ENCODE data around the gene DNAJA3. TPM values are rescaled to one million over a fixed set of nuclear protein-coding genes. Genes with fewer than 3 reads are reported as not detected.

The DNAJA3 gene
- total RNA-seq, 1 experiment from 2014 or later: 93.3 TPM

GRCh38 chr16:4472880-4473279 lies 47.2 kb downstream of the DNAJA3 start:
- peaks cover 48% of the 10 kb centered on the region for H3K79me2 ChIP-seq (ENCODE audit: insufficient read depth, low read length)
- ATAC-seq (no peak), DNase-seq (ENCODE audit: low read depth, low spot score) (no peak)
- ChIA-PET CTCF (no interaction called here), RAD21 (ENCODE audit: low non-redundant PET in 1 of 2, low total read pairs in 2 of 2, uncharacterized antibody in 2 of 2, unreplicated experiment in 2 of 2) (interaction anchor here in 1 of 2 experiments (0.5 kb wide), 1 partner anchor 168 kb away, joined by 5 read pairs; no protein-coding TSS in a partner anchor), POLR2A (interaction anchor here (0.6 kb wide), 1 partner anchor 43 kb away, joined by 3 read pairs; no protein-coding TSS in a partner anchor)
- H3K9me2 ChIP-seq (ENCODE audit: insufficient read depth): no peaks in the 10 kb centered on the region
- no TSS peak for BruUV-seq (replicated peaks)
- peak overlapping the region in 1 of 2 experiments; percentile 89; a peak in 3 of 4 replicates for H3K4me3 ChIP-seq (replicated peaks in 1 of 2; ENCODE audit: low read depth in 1 of 2, low read length in 2 of 2)
- TF ChIP-seq POLR2AphosphoS5 (IDR thresholded peaks at IDR 0.05; ENCODE audit: low read depth, low read length) (no peak), ZBTB33 (IDR thresholded peaks at IDR 0.05; ENCODE audit: extremely low read depth, insufficient replicate concordance, low read length) (no peak), SIN3A (IDR thresholded peaks at IDR 0.05; ENCODE audit: low read depth) (no peak), EGR1 (IDR thresholded peaks at IDR 0.05; ENCODE audit: low read depth) (no peak), CBX3 (IDR thresholded peaks at IDR 0.05; ENCODE audit: low read depth) (no peak), JUND (IDR thresholded peaks at IDR 0.05) (no peak), ELF1 (IDR thresholded peaks at IDR 0.05; ENCODE audit: borderline replicate concordance, low read depth) (no peak), ZFX (IDR thresholded peaks at IDR 0.05) (no peak), EZH2 (IDR thresholded peaks at IDR 0.05) (no peak), EZH2phosphoT487 (IDR thresholded peaks at IDR 0.05; ENCODE audit: borderline replicate concordance) (no peak), ATF3 (IDR thresholded peaks at IDR 0.05) (no peak), ZNF274 (IDR thresholded peaks at IDR 0.05; ENCODE audit: low read depth, low read length) (no peak), FOSL1 (IDR thresholded peaks at IDR 0.05; ENCODE audit: low read depth) (no peak), SP1 (IDR thresholded peaks at IDR 0.05; ENCODE audit: low read depth) (no peak), RAD21 (IDR thresholded peaks at IDR 0.05; ENCODE audit: low read depth) (no peak), CEBPB (IDR thresholded peaks at IDR 0.05; ENCODE audit: low read depth) (no peak)
- TF ChIP-seq, protein P1, sequence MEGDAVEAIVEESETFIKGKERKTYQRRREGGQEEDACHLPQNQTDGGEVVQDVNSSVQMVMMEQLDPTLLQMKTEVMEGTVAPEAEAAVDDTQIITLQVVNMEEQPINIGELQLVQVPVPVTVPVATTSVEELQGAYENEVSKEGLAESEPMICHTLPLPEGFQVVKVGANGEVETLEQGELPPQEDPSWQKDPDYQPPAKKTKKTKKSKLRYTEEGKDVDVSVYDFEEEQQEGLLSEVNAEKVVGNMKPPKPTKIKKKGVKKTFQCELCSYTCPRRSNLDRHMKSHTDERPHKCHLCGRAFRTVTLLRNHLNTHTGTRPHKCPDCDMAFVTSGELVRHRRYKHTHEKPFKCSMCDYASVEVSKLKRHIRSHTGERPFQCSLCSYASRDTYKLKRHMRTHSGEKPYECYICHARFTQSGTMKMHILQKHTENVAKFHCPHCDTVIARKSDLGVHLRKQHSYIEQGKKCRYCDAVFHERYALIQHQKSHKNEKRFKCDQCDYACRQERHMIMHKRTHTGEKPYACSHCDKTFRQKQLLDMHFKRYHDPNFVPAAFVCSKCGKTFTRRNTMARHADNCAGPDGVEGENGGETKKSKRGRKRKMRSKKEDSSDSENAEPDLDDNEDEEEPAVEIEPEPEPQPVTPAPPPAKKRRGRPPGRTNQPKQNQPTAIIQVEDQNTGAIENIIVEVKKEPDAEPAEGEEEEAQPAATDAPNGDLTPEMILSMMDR (IDR thresholded peaks at IDR 0.05 in 2 of 3, conservative IDR thresholded peaks at IDR 0.05 in 1 of 3; ENCODE audit: borderline replicate concordance in 1 of 3, insufficient read depth in 1 of 3, low read depth in 2 of 3, low read length in 2 of 3): no peak
- TF ChIP-seq, protein P2, sequence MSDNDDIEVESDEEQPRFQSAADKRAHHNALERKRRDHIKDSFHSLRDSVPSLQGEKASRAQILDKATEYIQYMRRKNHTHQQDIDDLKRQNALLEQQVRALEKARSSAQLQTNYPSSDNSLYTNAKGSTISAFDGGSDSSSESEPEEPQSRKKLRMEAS (IDR thresholded peaks at IDR 0.05): no peak
- TF ChIP-seq, protein P3, sequence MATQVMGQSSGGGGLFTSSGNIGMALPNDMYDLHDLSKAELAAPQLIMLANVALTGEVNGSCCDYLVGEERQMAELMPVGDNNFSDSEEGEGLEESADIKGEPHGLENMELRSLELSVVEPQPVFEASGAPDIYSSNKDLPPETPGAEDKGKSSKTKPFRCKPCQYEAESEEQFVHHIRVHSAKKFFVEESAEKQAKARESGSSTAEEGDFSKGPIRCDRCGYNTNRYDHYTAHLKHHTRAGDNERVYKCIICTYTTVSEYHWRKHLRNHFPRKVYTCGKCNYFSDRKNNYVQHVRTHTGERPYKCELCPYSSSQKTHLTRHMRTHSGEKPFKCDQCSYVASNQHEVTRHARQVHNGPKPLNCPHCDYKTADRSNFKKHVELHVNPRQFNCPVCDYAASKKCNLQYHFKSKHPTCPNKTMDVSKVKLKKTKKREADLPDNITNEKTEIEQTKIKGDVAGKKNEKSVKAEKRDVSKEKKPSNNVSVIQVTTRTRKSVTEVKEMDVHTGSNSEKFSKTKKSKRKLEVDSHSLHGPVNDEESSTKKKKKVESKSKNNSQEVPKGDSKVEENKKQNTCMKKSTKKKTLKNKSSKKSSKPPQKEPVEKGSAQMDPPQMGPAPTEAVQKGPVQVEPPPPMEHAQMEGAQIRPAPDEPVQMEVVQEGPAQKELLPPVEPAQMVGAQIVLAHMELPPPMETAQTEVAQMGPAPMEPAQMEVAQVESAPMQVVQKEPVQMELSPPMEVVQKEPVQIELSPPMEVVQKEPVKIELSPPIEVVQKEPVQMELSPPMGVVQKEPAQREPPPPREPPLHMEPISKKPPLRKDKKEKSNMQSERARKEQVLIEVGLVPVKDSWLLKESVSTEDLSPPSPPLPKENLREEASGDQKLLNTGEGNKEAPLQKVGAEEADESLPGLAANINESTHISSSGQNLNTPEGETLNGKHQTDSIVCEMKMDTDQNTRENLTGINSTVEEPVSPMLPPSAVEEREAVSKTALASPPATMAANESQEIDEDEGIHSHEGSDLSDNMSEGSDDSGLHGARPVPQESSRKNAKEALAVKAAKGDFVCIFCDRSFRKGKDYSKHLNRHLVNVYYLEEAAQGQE (IDR thresholded peaks at IDR 0.05; ENCODE audit: low read depth): no peak
- no peaks in the 10 kb centered on the region for H4K20me1 ChIP-seq (ENCODE audit: insufficient read depth)
- intact Hi-C loops (cut with micrococcal nuclease): no loop called here
- H3K36me3 ChIP-seq (ENCODE audit: control insufficient read depth in 1 of 2, insufficient read depth in 2 of 2, low read length in 2 of 2): peaks cover 7 to 10% of the 10 kb centered on the region in 2 experiments; a peak in 2 of 4 replicates
- peak overlapping the region; percentile 96; the same call in 1 of the 2 replicates for H3K9ac ChIP-seq (ENCODE audit: low read length)
- no peaks in the 10 kb centered on the region for H3K27me3 ChIP-seq (ENCODE audit: insufficient read depth, low read length)
- no peaks in the 10 kb centered on the region for H3K9me3 ChIP-seq (ENCODE audit: control insufficient read depth in 1 of 2, insufficient read depth in 1 of 2, low read depth in 1 of 2, low read length in 2 of 2)
- peaks cover 15 to 36% of the 10 kb centered on the region in 2 experiments for H3K4me1 ChIP-seq (ENCODE audit: control insufficient read depth in 1 of 2, insufficient read depth in 2 of 2, low read length in 2 of 2)
- H3K27ac ChIP-seq (ENCODE audit: low read depth, low read length): peak overlapping the region; percentile 47; the same call in 1 of the 2 replicates
- peak overlapping the region; percentile 94 for H3K4me2 ChIP-seq (ENCODE audit: low read length)
- H2AFZ ChIP-seq (ENCODE audit: low read depth, low read length, poor library complexity, severe bottlenecking): no peak overlapping the region
